Gastrocnemius medialis (tissue), 4 donors: Measurements from ENCODE around the gene CLSTN2.

Source experiments
- POLR2A ChIP-seq, 2 donors: fragments of 450-650 bp; IDR thresholded peaks; one replicate each; pipeline ENCODE4 v1.6.1; 2017; ENCODE audit warnings: antibody characterized with exemption in 2 of 2, mild to moderate bottlenecking in 2 of 2, moderate library complexity in 2 of 2
- TF ChIP-seq, protein P1 (sequence below), 5 experiments: fragments of 450-650 bp in 3 of 5; fragments of 200-600 bp in 2 of 5; sonication (generic) in 2 of 5; IDR thresholded peaks in 4 of 5; conservative IDR thresholded peaks in 1 of 5; 1 replicate in 4 of 5; 2 replicates in 1 of 5; pipeline ENCODE4 v1.5.1; 2016 to 2019; ENCODE audit warnings: antibody characterized with exemption in 5 of 5, mild to moderate bottlenecking in 3 of 5, moderate library complexity in 3 of 5

- no peak for TF ChIP-seq POLR2A (IDR thresholded peaks at IDR 0.05)
- TF ChIP-seq, protein P1, sequence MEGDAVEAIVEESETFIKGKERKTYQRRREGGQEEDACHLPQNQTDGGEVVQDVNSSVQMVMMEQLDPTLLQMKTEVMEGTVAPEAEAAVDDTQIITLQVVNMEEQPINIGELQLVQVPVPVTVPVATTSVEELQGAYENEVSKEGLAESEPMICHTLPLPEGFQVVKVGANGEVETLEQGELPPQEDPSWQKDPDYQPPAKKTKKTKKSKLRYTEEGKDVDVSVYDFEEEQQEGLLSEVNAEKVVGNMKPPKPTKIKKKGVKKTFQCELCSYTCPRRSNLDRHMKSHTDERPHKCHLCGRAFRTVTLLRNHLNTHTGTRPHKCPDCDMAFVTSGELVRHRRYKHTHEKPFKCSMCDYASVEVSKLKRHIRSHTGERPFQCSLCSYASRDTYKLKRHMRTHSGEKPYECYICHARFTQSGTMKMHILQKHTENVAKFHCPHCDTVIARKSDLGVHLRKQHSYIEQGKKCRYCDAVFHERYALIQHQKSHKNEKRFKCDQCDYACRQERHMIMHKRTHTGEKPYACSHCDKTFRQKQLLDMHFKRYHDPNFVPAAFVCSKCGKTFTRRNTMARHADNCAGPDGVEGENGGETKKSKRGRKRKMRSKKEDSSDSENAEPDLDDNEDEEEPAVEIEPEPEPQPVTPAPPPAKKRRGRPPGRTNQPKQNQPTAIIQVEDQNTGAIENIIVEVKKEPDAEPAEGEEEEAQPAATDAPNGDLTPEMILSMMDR (IDR thresholded peaks at IDR 0.05 in 4 of 5, conservative IDR thresholded peaks at IDR 0.05 in 1 of 5): no peak
Measured at GRCh38 chr3:140166861-140167599, 232.0 kb downstream of the CLSTN2 start.
